HepG2 (cell line): Measurements from ENCODE around the gene METTL15. TPM values are rescaled to one million over a fixed set of nuclear protein-coding genes. Genes with fewer than 3 reads are reported as not detected.

Experiments
- AHR ChIP-seq: IDR thresholded peaks from 2 replicates; pipeline ENCODE4 v1.6.1; 2018; ENCODE audit warnings: missing genetic modification reagents, missing compliant biosample characterization
- ARNTL ChIP-seq: sonication (generic); formaldehyde crosslinking; IDR thresholded peaks from 2 replicates; pipeline ENCODE4 v1.4.0; 2020; ENCODE audit warnings: mild to moderate bottlenecking, missing genetic modification reagents
- HNF1A ChIP-seq, 2 experiments: sonication (generic) in 1 of 2; formaldehyde crosslinking in 1 of 2; IDR thresholded peaks; 2 replicates each; pipeline versions ENCODE4 v1.4.0 to v1.6.1; 2016 to 2020; ENCODE audit warnings: borderline replicate concordance in 1 of 2, low read depth in 1 of 2, mild to moderate bottlenecking in 1 of 2, missing genetic modification reagents in 1 of 2
- PRDM10 ChIP-seq: sonication (generic); formaldehyde crosslinking; IDR thresholded peaks from 2 replicates; pipeline ENCODE4 v1.4.0; 2020; ENCODE audit warnings: low read depth, missing genetic modification reagents
- TFAP4 ChIP-seq: sonication (generic); IDR thresholded peaks from 2 replicates; pipeline ENCODE4 v1.6.1; 2016; ENCODE audit warnings: low read depth, borderline replicate concordance
- ZNF318 ChIP-seq: sonication (generic); formaldehyde crosslinking; IDR thresholded peaks from 2 replicates; pipeline ENCODE4 v1.4.0; 2020; ENCODE audit warnings: mild to moderate bottlenecking, missing genetic modification reagents
- polyA plus RNA-seq, 8 experiments: library from polyadenylated mRNA; depleted of rRNA in 3 of 8; stranded (reverse) in 7 of 8; unstranded in 1 of 8; fragments of >200 nt; fragmentation: Illumina TruSeq in 4 of 8; extraction: Trizol in 4 of 8; gene quantifications; 2 replicates each; pipeline versions ENCODE4 v1.2.1 to v1.2.3, GENCODE V29; 2011 to 2016; ENCODE audit warnings: low read depth in 4 of 8, missing spikeins in 1 of 8, mixed read lengths in 1 of 8; ENCODE audit not compliant: insufficient read depth in 1 of 8
- total RNA-seq, 5 experiments: library from RNA; depleted of rRNA; stranded (reverse); fragments of >200 nt; fragmentation: Illumina TruSeq; extraction: Trizol; gene quantifications; 2 replicates each; pipeline ENCODE4 v1.2.3, GENCODE V29; 2016; ENCODE audit warnings: low read depth in 1 of 5

METTL15 gene
- total and polyA plus RNA-seq, 2 of the 13 experiments (the other 11 are each of a cell fraction or from before 2014, with no cell fraction given), result 6.5 to 14.0 TPM

GRCh38 chr11:28107750-28108618 lies at the start of gene METTL15, which contains the start of gene KIF18A (continued):
- no peak for TF ChIP-seq HNF1A (IDR thresholded peaks at IDR 0.05; ENCODE audit: low read depth)
- TF ChIP-seq HNF1A (CRISPR knock-in tag; IDR thresholded peaks at IDR 0.05; ENCODE audit: borderline replicate concordance), result peak; percentile 44; the same call in 1 of the 2 replicates
- TF ChIP-seq ARNTL (CRISPR knock-in tag), result no peak
- TF ChIP-seq AHR (CRISPR knock-in tag), result 0 out of 2 replicates have a peak, but pooled peaks have one; percentile 49
- peak; percentile 58; the same call in 1 of the 2 replicates for TF ChIP-seq TFAP4
- TF ChIP-seq ZNF318 (CRISPR knock-in tag), result 0 out of 2 replicates have a peak, but pooled peaks have one; percentile 49
- TF ChIP-seq PRDM10 (CRISPR knock-in tag), result 0 out of 2 replicates have a peak, but pooled peaks have one; percentile 12
